C4-2B (cell line): ENCODE results near the gene GNA15.

ENCODE experiments used
- CTCF ChIP-seq: fragments of 450-650 bp; conservative IDR thresholded peaks from 2 replicates; pipeline ENCODE4 v1.5.1; 2017; ENCODE audit warnings: mild to moderate bottlenecking
- ZFX ChIP-seq: fragments of 450-650 bp; IDR thresholded peaks from 2 replicates; pipeline ENCODE4 v1.6.1; 2017

GRCh38 chr19:3108775-3109174, 27.1 kb upstream of the GNA15 start:
- TF ChIP-seq CTCF (peak; percentile 95), ZFX (no peak)
